ENCODE measurements around the gene ZNF579. TPM values are rescaled to one million over a fixed set of nuclear protein-coding genes. Genes with fewer than 3 reads are reported as not detected.
"Not testable (repeated sequence)": the region's sequence is repeated elsewhere in the genome, so short reads cannot be mapped to it uniquely, and the experiment has no call there.

Gene ZNF579
- polyA plus RNA-seq, 3 donors from 2014 or later, result 0.19 to 0.64 TPM; not detected in 1

GRCh38 chr19:55544014-55544413, 36.6 kb downstream of the ZNF579 start:
- H3K27me3 Mint-ChIP-seq (ENCODE audit: low read depth in 3 of 3), result peaks cover 2 to 15% (median 6%) of the 10 kb centered on the region in 3 donors
- no peaks in the 10 kb centered on the region for H3K4me1 Mint-ChIP-seq
- no peak overlapping the region for H3K27ac Mint-ChIP-seq
- H3K4me3 Mint-ChIP-seq, result no peak overlapping the region
- no peak for DNase-seq
- no peaks in the 10 kb centered on the region for H3K9me3 Mint-ChIP-seq
- no peaks in the 10 kb centered on the region for H3K36me3 Mint-ChIP-seq

- H3K27me3 Mint-ChIP-seq (ENCODE audit: low read depth in 3 of 3), result peaks cover 2 to 15% (median 6%) of the 10 kb centered on the region in 3 donors
- H3K9me3 Mint-ChIP-seq, result no peaks in the 10 kb centered on the region
- H3K4me3 Mint-ChIP-seq, result no peak overlapping the region
- no peaks in the 10 kb centered on the region for H3K36me3 Mint-ChIP-seq
- DNase-seq, result no peak
- no peaks in the 10 kb centered on the region for H3K4me1 Mint-ChIP-seq
- H3K27ac Mint-ChIP-seq, result no peak overlapping the region
Observed at GRCh38 chr19:55543567-55543966, 37.1 kb downstream of the ZNF579 start.

- no peak for DNase-seq
- Mint-ChIP-seq H3K4me3 (no peak overlapping the region), H3K27ac (no peak overlapping the region), H3K9me3 (no peaks in the 10 kb centered on the region), H3K36me3 (no peaks in the 10 kb centered on the region), H3K27me3 (ENCODE audit: low read depth in 3 of 3) (peaks cover 2 to 9% (median 4%) of the 10 kb centered on the region in 3 donors), H3K4me1 (no peaks in the 10 kb centered on the region)
Observed at GRCh38 chr19:55542292-55542855, 38.3 kb downstream of the ZNF579 start.

- Mint-ChIP-seq H3K27me3 (ENCODE audit: low read depth in 3 of 3) (peaks cover 2 to 9% (median 4%) of the 10 kb centered on the region in 3 donors), H3K4me1 (no peaks in the 10 kb centered on the region), H3K4me3 (no peak overlapping the region), H3K36me3 (no peaks in the 10 kb centered on the region), H3K27ac (no peak overlapping the region), H3K9me3 (no peaks in the 10 kb centered on the region)
- DNase-seq, result no peak
Observed at GRCh38 chr19:55541091-55541490, 39.6 kb downstream of the ZNF579 start.

GRCh38 chr19:55540619-55541018, 40.0 kb downstream of the ZNF579 start:
- no peak for DNase-seq
- no peak overlapping the region for H3K4me3 Mint-ChIP-seq
- H3K27ac Mint-ChIP-seq, result no peak overlapping the region
- H3K36me3 Mint-ChIP-seq, result no peaks in the 10 kb centered on the region
- H3K4me1 Mint-ChIP-seq, result no peaks in the 10 kb centered on the region
- no peaks in the 10 kb centered on the region for H3K9me3 Mint-ChIP-seq
- H3K27me3 Mint-ChIP-seq (ENCODE audit: low read depth in 3 of 3), result peaks cover under 1 to 7% (median 3%) of the 10 kb centered on the region in 3 donors

- Mint-ChIP-seq H3K27ac (no peak overlapping the region), H3K4me3 (no peak overlapping the region), H3K27me3 (ENCODE audit: low read depth in 3 of 3) (peaks cover 0 to 4% (median 3%) of the 10 kb centered on the region in 3 donors), H3K4me1 (no peaks in the 10 kb centered on the region), H3K36me3 (no peaks in the 10 kb centered on the region), H3K9me3 (no peaks in the 10 kb centered on the region)
- DNase-seq, result no peak
Observed at GRCh38 chr19:55539090-55539984, 41.3 kb downstream of the ZNF579 start.

- Mint-ChIP-seq H3K4me1 (no peaks in the 10 kb centered on the region), H3K27me3 (ENCODE audit: low read depth in 3 of 3) (peaks cover 0 to 4% (median 3%) of the 10 kb centered on the region in 3 donors), H3K36me3 (no peaks in the 10 kb centered on the region), H3K4me3 (no peak overlapping the region), H3K9me3 (no peaks in the 10 kb centered on the region), H3K27ac (no peak overlapping the region)
- no peak for DNase-seq
Observed at GRCh38 chr19:55538132-55538531, 42.5 kb downstream of the ZNF579 start.

- H3K4me3 Mint-ChIP-seq, result no peak overlapping the region
- peaks cover 0 to 4% (median 4%) of the 10 kb centered on the region in 3 donors for H3K27me3 Mint-ChIP-seq (ENCODE audit: low read depth in 3 of 3)
- no peaks in the 10 kb centered on the region for H3K36me3 Mint-ChIP-seq
- DNase-seq, result no peak
- H3K4me1 Mint-ChIP-seq, result no peaks in the 10 kb centered on the region
- H3K9me3 Mint-ChIP-seq, result no peaks in the 10 kb centered on the region
- no peak overlapping the region for H3K27ac Mint-ChIP-seq
Observed at GRCh38 chr19:55537741-55538111, 42.9 kb downstream of the ZNF579 start.

- H3K27ac Mint-ChIP-seq, result no peak within 1 kb of the TSS
- H3K4me3 Mint-ChIP-seq, result no peak within 1 kb of the TSS
- no peaks in the 10 kb centered on the region for H3K9me3 Mint-ChIP-seq
- peaks cover 0 to 4% (median 4%) of the 10 kb centered on the region in 3 donors for H3K27me3 Mint-ChIP-seq (ENCODE audit: low read depth in 3 of 3)
- H3K36me3 Mint-ChIP-seq, result no peaks in the 10 kb centered on the region
- no peak for DNase-seq
- H3K4me1 Mint-ChIP-seq, result no peaks in the 10 kb centered on the region
Observed at GRCh38 chr19:55536951-55537740, 43.5 kb downstream of the ZNF579 start, which contains the start of gene SBK2. TSS of gene SBK2 (minus strand) at chr19:55537133. CDS start at chr19:55536294, 839 bp downstream.

GRCh38 chr19:55536366-55536765, 44.3 kb downstream of the ZNF579 start:
- no peak overlapping the region for H3K4me3 Mint-ChIP-seq
- no peaks in the 10 kb centered on the region for H3K9me3 Mint-ChIP-seq
- no peaks in the 10 kb centered on the region for H3K4me1 Mint-ChIP-seq
- H3K27ac Mint-ChIP-seq, result no peak overlapping the region
- DNase-seq, result no peak
- H3K27me3 Mint-ChIP-seq (ENCODE audit: low read depth in 3 of 3), result peaks cover 0 to 4% (median 4%) of the 10 kb centered on the region in 3 donors
- H3K36me3 Mint-ChIP-seq, result no peaks in the 10 kb centered on the region

- Mint-ChIP-seq H3K36me3 (no peaks in the 10 kb centered on the region), H3K9me3 (no peaks in the 10 kb centered on the region), H3K4me1 (no peaks in the 10 kb centered on the region), H3K4me3 (no peak overlapping the region), H3K27ac (no peak overlapping the region), H3K27me3 (ENCODE audit: low read depth in 3 of 3) (peaks cover 0 to 4% (median 4%) of the 10 kb centered on the region in 3 donors)
- DNase-seq, result no peak
Observed at GRCh38 chr19:55535965-55536350, 44.7 kb downstream of the ZNF579 start.

- no peaks in the 10 kb centered on the region for H3K9me3 Mint-ChIP-seq
- H3K4me3 Mint-ChIP-seq, result no peak overlapping the region
- H3K4me1 Mint-ChIP-seq, result no peaks in the 10 kb centered on the region
- peak overlapping the region in 1 of 6 donors; percentile 22 for H3K27ac Mint-ChIP-seq
- H3K27me3 Mint-ChIP-seq (ENCODE audit: low read depth in 3 of 3), result peaks cover 0 to 4% (median 4%) of the 10 kb centered on the region in 3 donors
- no peak for DNase-seq
- H3K36me3 Mint-ChIP-seq, result no peaks in the 10 kb centered on the region
Observed at GRCh38 chr19:55535173-55535964, 45.3 kb downstream of the ZNF579 start.

- not testable (repeated sequence) for H3K36me3 Mint-ChIP-seq; H3K27me3 Mint-ChIP-seq (ENCODE audit: low read depth in 3 of 3); H3K4me3 Mint-ChIP-seq; H3K4me1 Mint-ChIP-seq; H3K9me3 Mint-ChIP-seq; DNase-seq; H3K27ac Mint-ChIP-seq
Observed at GRCh38 chr19:55534280-55534679, 46.4 kb downstream of the ZNF579 start.

All from immature natural killer cell (primary cell).